B cell (primary cell): Measurements from ENCODE around the gene MRPL23. TPM values are rescaled to one million over a fixed set of nuclear protein-coding genes. Genes with fewer than 3 reads are reported as not detected.

Experiments used
- ATAC-seq: fragments of 200-7000 bp; cut with Tn5 transposase; one replicate; pipeline ENCODE4 v1.10.0; 2021; ENCODE audit warnings: low read depth, mild to moderate bottlenecking, moderate number of reproducible peaks, moderate library complexity
- CTCF ChIA-PET: fragments of 350-600 bp; sonication (Branson Sonifier 250); formaldehyde crosslinking; loops from one replicate; lab custom pipeline; 2021; ENCODE audit warnings: antibody characterized with exemption, inconsistent platforms; lab: Charles Lee
- POLR2A ChIA-PET: fragments of 350-600 bp; sonication (Branson Sonifier 250); formaldehyde crosslinking; loops from one replicate; lab custom pipeline; 2021; ENCODE audit warnings: antibody characterized with exemption; lab: Charles Lee
- DNase-seq: peaks from one replicate; pipeline ENCODE4 v3.0.0; 2013
- H2AFZ ChIP-seq: 2 replicates; pipeline ENCODE4 v1.6.1; 2012; ENCODE audit warnings: mild to moderate bottlenecking, low read depth, low read length; ENCODE audit not compliant: insufficient read depth, poor library complexity, severe bottlenecking
- H3K27ac ChIP-seq, 2 donors: 1 replicate in 1 of 2; 2 replicates in 1 of 2; pipeline ENCODE4 v1.5.1; 2012 to 2013; ENCODE audit warnings: low read length in 2 of 2, mild to moderate bottlenecking in 2 of 2, moderate library complexity in 1 of 2
- H3K27me3 ChIP-seq, 4 experiments: fragments of 200-600 bp in 1 of 4; sonication (generic) in 1 of 4; replicated peaks in 1 of 4; 1 replicate in 2 of 4; 2 replicates in 2 of 4; pipeline versions ENCODE4 v1.6.1 to v1.7.0; 2013 to 2016; ENCODE audit warnings: low read length in 3 of 4, mild to moderate bottlenecking in 2 of 4, mixed read lengths in 1 of 4, moderate library complexity in 1 of 4; ENCODE audit not compliant: insufficient read depth in 4 of 4, control insufficient read depth in 3 of 4; ENCODE audit errors: control extremely low read depth in 1 of 4
- H3K36me3 ChIP-seq, 2 experiments: replicated peaks in 1 of 2; 1 replicate in 1 of 2; 2 replicates in 1 of 2; pipeline versions ENCODE4 v1.6.1 to v1.7.1; 2013; ENCODE audit warnings: low read length in 1 of 2; ENCODE audit not compliant: insufficient read depth in 2 of 2, control insufficient read depth in 1 of 2; ENCODE audit errors: control extremely low read depth in 1 of 2, extremely low read depth in 1 of 2
- H3K4me1 ChIP-seq, 2 donors: fragments of 200-600 bp in 1 of 2; sonication (generic) in 1 of 2; 1 replicate in 1 of 2; 2 replicates in 1 of 2; pipeline versions ENCODE4 v1.5.1 to v1.6.1; 2013 to 2017; ENCODE audit warnings: low read length in 2 of 2; ENCODE audit not compliant: control insufficient read depth in 2 of 2, insufficient read depth in 2 of 2
- H3K4me2 ChIP-seq: replicated peaks from 2 replicates; pipeline ENCODE3; 2012; ENCODE audit warnings: mild to moderate bottlenecking, low read depth, low read length; ENCODE audit not compliant: poor library complexity, severe bottlenecking
- H3K4me3 ChIP-seq, 5 experiments: fragments of 200-600 bp in 1 of 5; sonication (generic) in 1 of 5; 1 replicate in 3 of 5; 2 replicates in 2 of 5; pipeline versions ENCODE4 v1.5.1 to v1.7.0; 2011 to 2016; ENCODE audit warnings: low read length in 4 of 5, mild to moderate bottlenecking in 4 of 5, low read depth in 2 of 5, control low read depth in 1 of 5, moderate library complexity in 1 of 5; ENCODE audit not compliant: insufficient read depth in 1 of 5; ENCODE audit errors: control extremely low read depth in 1 of 5, extremely low read depth in 1 of 5
- H3K79me2 ChIP-seq: fragments of 200-600 bp; sonication (generic); one replicate; pipeline ENCODE4 v1.6.0; 2016; ENCODE audit warnings: low read length; ENCODE audit not compliant: control insufficient read depth, insufficient read depth
- H3K9ac ChIP-seq: fragments of 200-600 bp; sonication (generic); 2 replicates; pipeline ENCODE4 v1.6.1; 2017; ENCODE audit warnings: mild to moderate bottlenecking, low read length, moderate library complexity
- H3K9me3 ChIP-seq, 3 donors: one replicate each; pipeline versions ENCODE4 v1.6.1 to v1.7.1; 2013; ENCODE audit warnings: low read length in 2 of 3; ENCODE audit not compliant: control insufficient read depth in 2 of 3, insufficient read depth in 1 of 3; ENCODE audit errors: control extremely low read depth in 1 of 3
- H4K20me1 ChIP-seq: 2 replicates; pipeline ENCODE4 v1.6.0; 2012; ENCODE audit warnings: mild to moderate bottlenecking, low read length; ENCODE audit not compliant: insufficient read depth, control insufficient read depth, poor library complexity, severe bottlenecking
- H3K27ac Mint-ChIP-seq: one replicate; pipeline ENCODE4 v1.8.0; 2021; ENCODE audit warnings: mixed read lengths
- H3K27me3 Mint-ChIP-seq: one replicate; pipeline ENCODE4 v1.8.0; 2021; ENCODE audit warnings: mixed read lengths
- H3K4me1 Mint-ChIP-seq: one replicate; pipeline ENCODE4 v1.8.0; 2021; ENCODE audit warnings: mixed read lengths
- H3K4me3 Mint-ChIP-seq: one replicate; pipeline ENCODE4 v1.8.0; 2021; ENCODE audit warnings: mixed read lengths
- H3K9me3 Mint-ChIP-seq: one replicate; pipeline ENCODE4 v1.8.0; 2022; ENCODE audit warnings: mixed read lengths; ENCODE audit not compliant: insufficient read depth
- CTCF ChIP-seq: fragments of 200-600 bp; IDR thresholded peaks from one replicate; pipeline ENCODE4 v1.8.0; 2022; ENCODE audit warnings: antibody characterized with exemption, mild to moderate bottlenecking
- EZH2 ChIP-seq: IDR thresholded peaks from 2 replicates; pipeline ENCODE4 v1.6.1; 2012; ENCODE audit warnings: borderline replicate concordance, low read depth, mild to moderate bottlenecking, moderate library complexity, low read length; ENCODE audit not compliant: insufficient read depth, poor library complexity, severe bottlenecking
- WGBS: methylation state at CpG from one replicate; pipeline ENCODE4 v1.1.5; 2013; ENCODE audit warnings: missing lambda C conversion rate; ENCODE audit not compliant: insufficient coverage; 5-methylcytosine and 5-hydroxymethylcytosine counted together
- intact Hi-C: fragments of 100-400 bp; cut with micrococcal nuclease; formaldehyde crosslinking; loops from one replicate; pipeline ENCODE4 v1.10.0; 2022
- polyA plus RNA-seq: library from polyadenylated mRNA; depleted of rRNA; stranded (reverse); fragments of >200 nt; gene quantifications from 2 replicates; pipeline ENCODE4 v1.2.3, GENCODE V29; 2012
- total RNA-seq, 2 donors: library from RNA; stranded (reverse); fragments of 120-200 nt in 1 of 2; gene quantifications; 1 replicate in 1 of 2; 2 replicates in 1 of 2; pipeline versions ENCODE4 v1.2.3 to v1.2.4, GENCODE V29; 2013 to 2022

MRPL23 gene
- total and polyA plus RNA-seq, 2 donors (not counting 1 experiment from before 2014, with no cell fraction given) = 47.8 to 63.2 TPM

- no peaks in the 10 kb centered on the region for H3K79me2 ChIP-seq
- no peak overlapping the region for H3K27ac ChIP-seq
- no peak for ATAC-seq
- no peak overlapping the region for H2AFZ ChIP-seq
- peaks cover 0 to 21% (median 2%) of the 10 kb centered on the region in 4 experiments for H3K27me3 ChIP-seq
- no peak overlapping the region for H3K4me3 ChIP-seq
- no peaks in the 10 kb centered on the region for H3K36me3 ChIP-seq
- no peaks in the 10 kb centered on the region for H3K4me1 Mint-ChIP-seq
- peaks cover 31% of the 10 kb centered on the region for H3K27me3 Mint-ChIP-seq
- no peak overlapping the region for H3K4me2 ChIP-seq
- H4K20me1 ChIP-seq = no peaks in the 10 kb centered on the region
- ChIA-PET CTCF (no interaction called here), POLR2A (no interaction called here)
- no peaks in the 10 kb centered on the region for H3K9me3 ChIP-seq
- WGBS = 87% methylated on average over 18 of the region's 25 CpGs
- no peak overlapping the region for H3K9ac ChIP-seq
- TF ChIP-seq EZH2 (no peak), CTCF (no peak)
- intact Hi-C loops = no loop called here
- H3K4me1 ChIP-seq = no peaks in the 10 kb centered on the region
- no peak overlapping the region for H3K4me3 Mint-ChIP-seq
- H3K9me3 Mint-ChIP-seq = no peaks in the 10 kb centered on the region
- H3K27ac Mint-ChIP-seq = no peak overlapping the region
- DNase-seq = no peak
These were observed 17.3 kb upstream of the MRPL23 start for GRCh38 chr11:1929621-1930461.

- ATAC-seq (no peak), DNase-seq (no peak)
- Histone ChIP-seq H3K27ac (no peak overlapping the region), H4K20me1 (no peaks in the 10 kb centered on the region), H3K4me3 (no peak overlapping the region), H3K36me3 (no peaks in the 10 kb centered on the region), H3K4me1 (no peaks in the 10 kb centered on the region), H3K79me2 (no peaks in the 10 kb centered on the region), H3K4me2 (no peak overlapping the region), H3K27me3 (peaks cover 0 to 21% (median 2%) of the 10 kb centered on the region in 4 experiments), H3K9ac (no peak overlapping the region), H3K9me3 (no peaks in the 10 kb centered on the region), H2AFZ (no peak overlapping the region)
- WGBS = 68% methylated on average over 5 of the region's 9 CpGs
- ChIA-PET CTCF (no interaction called here), POLR2A (no interaction called here)
- no peak for TF ChIP-seq EZH2
- TF ChIP-seq CTCF = no peak
- no peaks in the 10 kb centered on the region for H3K9me3 Mint-ChIP-seq
- H3K27ac Mint-ChIP-seq = no peak overlapping the region
- no peak overlapping the region for H3K4me3 Mint-ChIP-seq
- intact Hi-C loops = no loop called here
- H3K27me3 Mint-ChIP-seq = peaks cover 31% of the 10 kb centered on the region
- H3K4me1 Mint-ChIP-seq = no peaks in the 10 kb centered on the region
These were observed 16.7 kb upstream of the MRPL23 start for GRCh38 chr11:1930462-1930830.
